Frontal cortex (tissue), 4 donors: ENCODE results near the gene PREX1. TPM values are rescaled to one million over a fixed set of nuclear protein-coding genes. Genes with fewer than 3 reads are reported as not detected.

Experiments used
- DNase-seq, 2 donors: peaks; one replicate each; pipeline ENCODE4 v3.0.0; 2012; ENCODE audit warnings: low spot score in 2 of 2
- FAIRE-seq: peaks from 2 replicates; lab custom pipeline; 2012; peaks lifted over from hg19 to GRCh38; lab: Jason Lieb, UNC
- total RNA-seq: library from RNA; depleted of rRNA; stranded (reverse); fragments of >200 nt; gene quantifications from one replicate; pipeline ENCODE4 v1.2.3, GENCODE V29; 2014
- donor health status: control.
- donor health status: control.
- donor health status: control.

The PREX1 gene
- total RNA-seq, 1 donor from 2014 or later: 18.8 TPM

- no peak for FAIRE-seq
- no peak for DNase-seq
These were observed 192.4 kb downstream of the PREX1 start for GRCh38 chr20:48635361-48635760.

- no peak for FAIRE-seq
- no peak for DNase-seq
These were observed 193.2 kb downstream of the PREX1 start for GRCh38 chr20:48634641-48635040.

- FAIRE-seq: no peak
These were observed 194.1 kb downstream of the PREX1 start for GRCh38 chr20:48633620-48634257.

GRCh38 chr20:48632825-48633619, 194.8 kb downstream of the PREX1 start:
- DNase-seq (no peak), FAIRE-seq (no peak)

More at GRCh38 chr20:48633620-48634257, 194.1 kb downstream of the PREX1 start:
- DNase-seq: no peak

- DNase-seq: no peak
- no peak for FAIRE-seq
These were observed 195.6 kb downstream of the PREX1 start for GRCh38 chr20:48632017-48632824.

- FAIRE-seq (no peak), DNase-seq (peak in 1 of 2 donors; percentile 52)
These were observed 196.4 kb downstream of the PREX1 start for GRCh38 chr20:48631114-48632016.

- FAIRE-seq: no peak
- DNase-seq: no peak
These were observed 197.3 kb downstream of the PREX1 start for GRCh38 chr20:48630342-48631075.

GRCh38 chr20:48629960-48630315, 197.9 kb downstream of the PREX1 start:
- no peak for FAIRE-seq

GRCh38 chr20:48629069-48629959, 198.5 kb downstream of the PREX1 start:
- FAIRE-seq: no peak

More at GRCh38 chr20:48629960-48630315, 197.9 kb downstream of the PREX1 start:
- DNase-seq: no peak

GRCh38 chr20:48627737-48628128, 200.1 kb downstream of the PREX1 start:
- FAIRE-seq: no peak
- DNase-seq: no peak

More at GRCh38 chr20:48629069-48629959, 198.5 kb downstream of the PREX1 start:
- no peak for DNase-seq

- DNase-seq (no peak), FAIRE-seq (no peak)
These were observed 200.7 kb downstream of the PREX1 start for GRCh38 chr20:48626938-48627736.

GRCh38 chr20:48626226-48626937, 201.4 kb downstream of the PREX1 start:
- FAIRE-seq (no peak), DNase-seq (peak in 1 of 2 donors; percentile 66)

- FAIRE-seq (no peak), DNase-seq (no peak)
These were observed 202.5 kb downstream of the PREX1 start for GRCh38 chr20:48625136-48625900.

- DNase-seq: no peak
- FAIRE-seq: no peak
These were observed 203.3 kb downstream of the PREX1 start for GRCh38 chr20:48624315-48625020.

GRCh38 chr20:48623906-48624265, 203.9 kb downstream of the PREX1 start:
- no peak for FAIRE-seq
- DNase-seq: no peak
